ENCODE data around the gene CLN5.

GRCh38 chr13:76992548-76993001 lies 694 bp downstream of the CLN5 start:
- TF ChIP-seq CTCF (IDR thresholded peaks at IDR 0.05; ENCODE audit: low read depth, low read length) (no peak), EZH2phosphoT487 (IDR thresholded peaks at IDR 0.05; ENCODE audit: low read depth) (no peak)

All from OCI-LY3 (cell line).